KOPT-K1 (cell line): ENCODE measurements around the gene MAPK9.

Source experiments
- H3K27ac ChIP-seq: fragments of 200-600 bp; sonication (generic); 2 replicates; pipeline ENCODE4 v1.5.1; 2016; ENCODE audit warnings: antibody characterized with exemption, mild to moderate bottlenecking, low read depth, low read length; ENCODE audit not compliant: poor library complexity, severe bottlenecking
- H3K36me3 ChIP-seq: fragments of 200-600 bp; sonication (generic); 2 replicates; pipeline ENCODE4 v1.5.1; 2017; ENCODE audit warnings: antibody characterized with exemption, mild to moderate bottlenecking, low read length, moderate library complexity; ENCODE audit not compliant: insufficient read depth
- H3K9me3 ChIP-seq: fragments of 200-600 bp; sonication (generic); 2 replicates; pipeline ENCODE4 v1.5.1; 2017; ENCODE audit warnings: antibody characterized with exemption, low read length, mild to moderate bottlenecking; ENCODE audit not compliant: insufficient read depth, poor library complexity, severe bottlenecking

The MAPK9 gene

GRCh38 chr5:180251141-180251540 is 40.7 kb downstream of the MAPK9 start:
- Histone ChIP-seq H3K36me3 (peaks cover 87% of the 10 kb centered on the region), H3K9me3 (peaks cover 68% of the 10 kb centered on the region), H3K27ac (no peak overlapping the region)

GRCh38 chr5:180250329-180250728 is 41.6 kb downstream of the MAPK9 start:
- no peak overlapping the region for H3K27ac ChIP-seq
- H3K9me3 ChIP-seq = peaks cover 60% of the 10 kb centered on the region

GRCh38 chr5:180241600-180241999 is 50.3 kb downstream of the MAPK9 start:
- no peak overlapping the region for H3K27ac ChIP-seq
- H3K9me3 ChIP-seq = no peaks in the 10 kb centered on the region
- peaks cover 86% of the 10 kb centered on the region for H3K36me3 ChIP-seq

More at GRCh38 chr5:180250329-180250728, 41.6 kb downstream of the MAPK9 start:
- peaks cover 87% of the 10 kb centered on the region for H3K36me3 ChIP-seq

GRCh38 chr5:180238631-180239030 is 53.3 kb downstream of the MAPK9 start:
- H3K9me3 ChIP-seq = no peaks in the 10 kb centered on the region
- H3K36me3 ChIP-seq = peaks cover 88% of the 10 kb centered on the region
- H3K27ac ChIP-seq = no peak overlapping the region

- H3K36me3 ChIP-seq = peaks cover 67% of the 10 kb centered on the region
- no peaks in the 10 kb centered on the region for H3K9me3 ChIP-seq
- H3K27ac ChIP-seq = no peak overlapping the region
These were observed 56.0 kb downstream of the MAPK9 start for GRCh38 chr5:180235846-180236245.

- Histone ChIP-seq H3K27ac (no peak overlapping the region), H3K36me3 (peaks cover 59% of the 10 kb centered on the region), H3K9me3 (no peaks in the 10 kb centered on the region)
These were observed 56.8 kb downstream of the MAPK9 start for GRCh38 chr5:180235077-180235476.

GRCh38 chr5:180234271-180234670 is 57.6 kb downstream of the MAPK9 start:
- no peak overlapping the region for H3K27ac ChIP-seq
- H3K36me3 ChIP-seq = peaks cover 51% of the 10 kb centered on the region
- no peaks in the 10 kb centered on the region for H3K9me3 ChIP-seq

GRCh38 chr5:180233729-180234128 is 58.2 kb downstream of the MAPK9 start:
- Histone ChIP-seq H3K9me3 (no peaks in the 10 kb centered on the region), H3K27ac (no peak overlapping the region), H3K36me3 (peaks cover 46% of the 10 kb centered on the region)

GRCh38 chr5:180230017-180230416 is 61.9 kb downstream of the MAPK9 start:
- H3K9me3 ChIP-seq = no peaks in the 10 kb centered on the region
- no peak overlapping the region for H3K27ac ChIP-seq
- peaks cover 15% of the 10 kb centered on the region for H3K36me3 ChIP-seq

- Histone ChIP-seq H3K9me3 (no peaks in the 10 kb centered on the region), H3K27ac (no peak overlapping the region), H3K36me3 (no peaks in the 10 kb centered on the region)
These were observed 69.8 kb downstream of the MAPK9 start for GRCh38 chr5:180222056-180222455.

GRCh38 chr5:180217797-180218196 is 74.1 kb downstream of the MAPK9 start:
- H3K27ac ChIP-seq = no peak overlapping the region
- no peaks in the 10 kb centered on the region for H3K9me3 ChIP-seq
- H3K36me3 ChIP-seq = no peaks in the 10 kb centered on the region

- Histone ChIP-seq H3K27ac (no peak overlapping the region), H3K36me3 (no peaks in the 10 kb centered on the region), H3K9me3 (no peaks in the 10 kb centered on the region)
These were observed 75.2 kb downstream of the MAPK9 start for GRCh38 chr5:180216646-180217171.

- no peak overlapping the region for H3K27ac ChIP-seq
- H3K9me3 ChIP-seq = no peaks in the 10 kb centered on the region
- no peaks in the 10 kb centered on the region for H3K36me3 ChIP-seq
These were observed 75.9 kb downstream of the MAPK9 start for GRCh38 chr5:180215783-180216630.

GRCh38 chr5:180214870-180215770 is 76.8 kb downstream of the MAPK9 start:
- no peaks in the 10 kb centered on the region for H3K9me3 ChIP-seq
- no peak overlapping the region for H3K27ac ChIP-seq
- no peaks in the 10 kb centered on the region for H3K36me3 ChIP-seq

- Histone ChIP-seq H3K36me3 (no peaks in the 10 kb centered on the region), H3K27ac (no peak overlapping the region), H3K9me3 (no peaks in the 10 kb centered on the region)
These were observed 78.2 kb downstream of the MAPK9 start for GRCh38 chr5:180213657-180214207.
